ENCODE measurements around the gene ZC3H12A.
A peak's percentile ranks its signal among the peaks of the same experiment; 100 is the strongest.

Gene ZC3H12A

DNA sequence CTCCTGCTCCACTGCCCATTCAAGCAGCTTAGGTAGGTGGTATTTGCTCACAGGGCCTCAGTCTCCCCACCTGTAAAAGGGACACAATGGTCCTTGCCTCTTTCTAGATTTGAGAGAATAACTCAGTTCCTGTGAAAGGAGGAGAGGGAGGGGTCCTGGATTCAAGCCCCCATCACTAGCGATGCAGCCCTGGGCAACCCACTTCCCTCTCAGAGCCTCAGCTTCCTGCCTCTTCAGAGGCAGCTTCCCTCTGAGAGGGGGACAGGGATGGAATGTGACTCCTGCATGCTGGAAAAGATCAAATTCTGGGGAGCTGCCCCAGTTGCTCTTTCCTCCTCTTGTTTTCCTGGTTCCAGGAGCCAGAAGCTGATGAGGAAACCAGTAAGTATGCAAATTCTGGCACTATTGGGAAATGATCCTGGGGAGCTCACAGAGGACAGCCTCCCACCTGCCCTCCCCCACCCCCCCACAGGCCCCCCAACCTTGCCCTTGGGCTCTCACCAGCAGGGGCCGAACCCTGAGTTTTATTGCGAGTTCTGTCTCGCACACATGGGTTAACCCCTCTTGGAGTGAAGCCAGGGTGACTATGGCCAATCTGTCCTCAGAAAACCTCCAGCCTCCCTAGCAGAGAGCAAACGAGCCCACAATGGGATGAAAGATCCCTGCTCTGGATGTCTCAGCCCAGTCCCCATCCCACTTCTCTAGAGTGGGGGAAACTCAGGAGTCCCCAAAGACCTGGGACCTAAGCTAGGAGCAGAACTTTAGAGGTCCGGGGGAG, 11.7 kb downstream of the ZC3H12A start:
- H3K4me3 ChIP-seq (ENCODE audit: low read depth, low read length): no peak overlapping the region
- ChIA-PET CTCF (interaction anchor here (1.6 to 16.2 kb wide), 10 partner anchors 10 to 969 kb away, joined by 4 to 521 read pairs (median 26); partner anchors contain the start of genes MEAF6 and ZC3H12A), POLR2A (interaction anchor here (0.9 to 4.4 kb wide), 7 partner anchors 10 to 42 kb away, joined by 3 to 49 read pairs (median 4); partner anchors contain the start of gene ZC3H12A)
- DNase-seq (ENCODE audit: low read depth, low spot score): no peak
- TF ChIP-seq, protein P1, sequence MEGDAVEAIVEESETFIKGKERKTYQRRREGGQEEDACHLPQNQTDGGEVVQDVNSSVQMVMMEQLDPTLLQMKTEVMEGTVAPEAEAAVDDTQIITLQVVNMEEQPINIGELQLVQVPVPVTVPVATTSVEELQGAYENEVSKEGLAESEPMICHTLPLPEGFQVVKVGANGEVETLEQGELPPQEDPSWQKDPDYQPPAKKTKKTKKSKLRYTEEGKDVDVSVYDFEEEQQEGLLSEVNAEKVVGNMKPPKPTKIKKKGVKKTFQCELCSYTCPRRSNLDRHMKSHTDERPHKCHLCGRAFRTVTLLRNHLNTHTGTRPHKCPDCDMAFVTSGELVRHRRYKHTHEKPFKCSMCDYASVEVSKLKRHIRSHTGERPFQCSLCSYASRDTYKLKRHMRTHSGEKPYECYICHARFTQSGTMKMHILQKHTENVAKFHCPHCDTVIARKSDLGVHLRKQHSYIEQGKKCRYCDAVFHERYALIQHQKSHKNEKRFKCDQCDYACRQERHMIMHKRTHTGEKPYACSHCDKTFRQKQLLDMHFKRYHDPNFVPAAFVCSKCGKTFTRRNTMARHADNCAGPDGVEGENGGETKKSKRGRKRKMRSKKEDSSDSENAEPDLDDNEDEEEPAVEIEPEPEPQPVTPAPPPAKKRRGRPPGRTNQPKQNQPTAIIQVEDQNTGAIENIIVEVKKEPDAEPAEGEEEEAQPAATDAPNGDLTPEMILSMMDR (IDR thresholded peaks at IDR 0.05; ENCODE audit: insufficient read depth, low read length, missing control alignments): no peak

DNA sequence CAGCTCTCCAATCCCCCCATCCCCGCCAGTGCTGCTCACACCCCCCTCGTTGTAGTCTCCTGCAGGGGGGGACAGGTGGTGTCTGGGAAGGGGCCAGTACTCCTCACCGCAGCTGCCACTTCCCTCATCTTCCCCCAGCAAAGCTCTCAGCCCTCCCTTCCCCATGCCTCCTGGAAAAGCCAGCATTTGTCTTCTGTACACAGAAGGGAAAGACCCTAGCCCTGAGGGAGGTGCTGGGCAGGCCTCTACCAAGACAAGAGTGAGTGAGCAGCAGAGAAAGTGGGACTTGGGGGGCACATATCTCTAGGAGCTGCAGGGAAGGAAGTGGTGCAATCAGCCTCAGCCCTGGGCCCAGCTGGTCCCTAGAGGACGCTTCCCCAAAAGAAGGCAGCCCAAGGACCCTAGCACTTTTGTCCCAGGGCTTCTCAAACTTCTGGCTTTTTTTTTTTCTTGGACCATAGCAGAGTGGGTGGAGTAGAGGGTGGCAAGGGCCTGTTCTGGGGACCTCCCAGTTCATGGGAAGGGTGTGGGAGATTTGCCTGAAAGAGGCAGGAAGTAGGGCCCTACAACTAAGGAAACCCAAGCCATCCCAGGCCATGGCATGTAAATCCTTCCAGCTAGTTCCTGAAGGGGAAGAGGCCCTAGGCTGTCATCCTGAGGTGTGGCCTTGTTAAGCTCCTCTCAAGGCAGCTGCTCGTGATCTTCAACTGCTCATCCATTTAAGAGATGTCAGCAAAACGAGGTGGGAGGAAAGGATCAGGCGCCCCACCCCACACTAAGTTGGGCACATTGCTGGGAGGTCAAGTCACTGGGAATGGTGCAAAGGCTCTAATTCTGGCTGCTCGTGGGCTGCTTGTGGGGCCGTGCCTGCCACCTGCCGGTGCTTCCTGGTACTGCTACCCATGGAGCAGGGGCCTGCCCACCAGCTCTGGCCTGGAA, 12.6 kb downstream of the ZC3H12A start:
- CTCF ChIA-PET: interaction anchor here (0.7 to 16.2 kb wide), 17 partner anchors 9 to 970 kb away, joined by 3 to 521 read pairs (median 8); partner anchors contain the start of genes MEAF6 and ZC3H12A
- TF ChIP-seq, protein P1 (IDR thresholded peaks at IDR 0.05; ENCODE audit: insufficient read depth, low read length, missing control alignments): peak; percentile 98
- POLR2A ChIA-PET: interaction anchor here (0.7 to 4.4 kb wide), 8 partner anchors 9 to 43 kb away, joined by 3 to 49 read pairs (median 4); partner anchors contain the start of gene ZC3H12A
- H3K4me3 ChIP-seq (ENCODE audit: low read depth, low read length): no peak overlapping the region
- DNase-seq (ENCODE audit: low read depth, low spot score): no peak

DNA sequence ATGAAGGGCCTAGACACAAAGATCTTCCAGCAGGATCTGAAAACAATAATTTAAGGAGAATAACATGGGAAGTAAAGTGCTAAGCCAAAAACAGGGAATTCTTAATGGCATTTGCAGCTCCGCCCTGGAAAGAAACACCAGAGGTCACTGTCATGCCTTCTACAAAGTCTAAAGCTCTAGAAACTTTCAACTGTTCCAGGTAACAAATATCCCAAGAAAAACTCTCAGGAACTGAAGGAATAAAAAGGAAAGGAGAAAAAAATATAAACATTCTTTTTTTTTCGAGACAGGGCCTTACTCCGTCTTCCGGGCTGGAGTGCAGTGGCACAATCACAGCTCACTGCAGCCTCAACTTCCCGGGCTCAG, 13.2 kb downstream of the ZC3H12A start:
- CTCF ChIA-PET: interaction anchor here (0.9 to 16.2 kb wide), 14 partner anchors 8 to 971 kb away, joined by 3 to 521 read pairs (median 15); partner anchors contain the start of genes MEAF6 and ZC3H12A
- POLR2A ChIA-PET: interaction anchor here (0.7 to 4.4 kb wide), 4 partner anchors 9 to 33 kb away, joined by 3 to 49 read pairs (median 6); partner anchors contain the start of gene ZC3H12A
- no peak for DNase-seq (ENCODE audit: low read depth, low spot score)
- TF ChIP-seq, protein P1 (IDR thresholded peaks at IDR 0.05; ENCODE audit: insufficient read depth, low read length, missing control alignments): no peak
- no peak overlapping the region for H3K4me3 ChIP-seq (ENCODE audit: low read depth, low read length)

DNA sequence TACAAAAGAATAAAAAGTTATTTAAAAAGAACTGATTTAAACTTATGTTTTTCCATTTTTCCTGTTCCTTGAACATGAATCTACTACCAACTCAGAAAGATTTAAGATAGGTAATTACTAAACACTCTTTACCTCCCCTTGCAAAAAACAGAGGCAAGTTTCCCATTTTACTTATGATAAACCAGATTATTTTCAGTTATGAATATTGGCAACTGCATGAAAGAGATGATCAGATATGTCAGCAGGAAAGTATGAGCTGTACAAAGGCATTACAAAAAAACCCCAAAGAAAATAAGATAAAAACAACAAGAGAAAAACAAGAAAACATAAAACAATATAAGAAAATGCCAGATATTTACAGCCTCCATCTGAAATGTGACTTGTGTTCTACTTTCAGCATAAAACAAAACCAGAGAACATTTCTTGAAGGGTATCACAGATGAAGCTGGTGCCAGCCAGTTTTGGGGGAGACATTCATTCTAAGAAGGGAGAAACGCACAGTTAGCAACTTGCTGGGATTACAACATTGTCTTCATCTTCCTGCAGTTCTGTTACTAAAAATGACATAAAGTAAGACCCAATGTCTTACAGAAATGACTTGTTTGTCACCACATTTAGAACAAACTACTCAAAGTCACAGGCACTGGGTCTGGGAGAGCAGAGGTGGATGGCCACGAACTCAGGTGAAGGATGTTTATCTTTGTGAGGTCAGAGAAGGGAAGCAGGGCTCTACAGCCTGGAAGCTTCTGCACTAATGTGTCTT, 19.1 kb downstream of the ZC3H12A start:
- DNase-seq (ENCODE audit: low read depth, low spot score): no peak
- TF ChIP-seq, protein P1 (IDR thresholded peaks at IDR 0.05; ENCODE audit: insufficient read depth, low read length, missing control alignments): no peak
- H3K4me3 ChIP-seq (ENCODE audit: low read depth, low read length): no peak overlapping the region
- CTCF ChIA-PET: interaction anchor here (1.0 to 16.2 kb wide), 5 partner anchors 10 to 36 kb away, joined by 3 to 521 read pairs (median 4); no protein-coding TSS in a partner anchor
- POLR2A ChIA-PET: no interaction called here

DNA sequence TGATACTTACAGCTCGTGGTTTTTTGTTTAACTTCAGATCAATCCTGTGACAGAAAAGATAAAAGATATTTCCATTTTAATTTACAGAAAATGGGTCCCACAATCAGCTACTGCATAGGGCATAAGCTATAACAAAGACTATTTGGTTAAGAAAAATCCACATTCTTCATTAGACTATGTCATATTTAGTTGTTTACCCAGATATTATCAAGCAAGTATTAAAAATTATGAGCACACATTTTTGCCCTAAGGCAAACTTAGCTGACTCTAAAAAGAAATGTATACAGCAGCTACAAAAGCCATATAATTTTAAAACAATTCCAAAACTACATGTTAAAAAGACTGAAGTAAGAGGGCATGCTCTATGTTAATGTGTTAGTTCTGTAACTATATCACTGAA, 21.5 kb downstream of the ZC3H12A start:
- TF ChIP-seq, protein P1 (IDR thresholded peaks at IDR 0.05; ENCODE audit: insufficient read depth, low read length, missing control alignments): no peak
- ChIA-PET POLR2A (interaction anchor here (0.7 to 0.8 kb wide), 2 partner anchors 8 to 9 kb away, joined by 3 read pairs; no protein-coding TSS in a partner anchor), CTCF (interaction anchor here (0.9 to 16.2 kb wide), 6 partner anchors 9 to 39 kb away, joined by 3 to 521 read pairs (median 24); partner anchors contain the start of genes MEAF6 and ZC3H12A)
- DNase-seq (ENCODE audit: low read depth, low spot score): no peak
- H3K4me3 ChIP-seq (ENCODE audit: low read depth, low read length): no peak overlapping the region
